K562 treated with DMSO at 1 percent for 48 hours (cell line): ENCODE measurements around the gene CDC7. TPM values are rescaled to one million over a fixed set of nuclear protein-coding genes. Genes with fewer than 3 reads are reported as not detected.

Source experiments
- total RNA-seq: library from RNA; unstranded; fragments of 300-600 nt; gene quantifications from 2 replicates; pipeline ENCODE4 v1.2.3, GENCODE V29; 2022; ENCODE audit warnings: low replicate concordance; ENCODE audit errors: extremely low read depth

CDC7 gene
- not detected in 2 replicates for total RNA-seq

DNA sequence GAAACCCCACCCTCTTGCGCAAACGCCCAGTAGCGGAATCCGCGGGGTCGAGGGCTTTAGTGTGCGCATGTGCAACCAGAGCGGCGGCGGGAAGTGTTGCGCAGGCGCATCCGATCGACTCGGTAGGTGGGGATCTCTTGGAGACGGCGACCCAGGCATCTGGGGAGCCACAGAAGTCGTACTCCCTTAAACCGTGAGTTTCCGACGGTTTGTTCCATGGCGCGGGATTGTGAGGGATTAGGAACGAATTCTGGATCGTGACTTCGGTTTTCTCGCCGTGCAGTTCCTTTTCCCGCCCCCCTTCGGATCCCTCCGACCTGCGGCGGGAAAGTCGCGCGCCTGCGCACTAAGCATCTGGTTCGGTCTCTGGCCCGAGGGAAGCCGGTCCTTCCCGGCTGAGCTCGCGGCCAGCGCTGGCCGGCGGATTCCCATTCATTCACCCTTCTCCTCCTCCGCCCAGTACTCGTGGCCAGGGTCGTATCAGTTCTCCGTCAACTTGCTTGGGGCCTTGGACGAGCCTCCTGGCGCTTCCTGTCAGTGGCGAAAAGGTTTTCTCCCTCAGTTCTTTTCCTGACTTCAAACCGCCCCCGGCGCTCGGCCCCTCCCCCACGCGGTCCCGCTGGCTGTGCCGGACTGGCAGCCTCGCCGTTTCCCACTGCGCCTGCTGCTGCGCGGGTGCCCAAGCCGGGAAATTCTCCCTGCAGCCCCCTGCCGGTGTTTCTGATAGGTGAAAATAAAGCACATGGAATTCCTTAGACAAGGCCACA is at the start of gene CDC7:
TSS of gene CDC7 (plus strand) at position 96 of the 767 bp plus-strand sequence. CDS start 866 bp downstream, outside the sequence.

Other genes starting within 250 kb of the CDC7 start
- gene HFM1, start 96.0 kb upstream of the CDC7 start, total RNA-seq: not detected in 2 replicates